ENCODE results near the gene CPEB1.

Gene CPEB1

GRCh38 chr15:82540055-82540983, 106.8 kb downstream of the CPEB1 start, which contains the start of gene RPS17 (continued):
- TF ChIP-seq ZNF518A (tag by site-specific recombination; conservative IDR thresholded peaks at IDR 0.05; ENCODE audit: low read depth) (peak; percentile 87), ZNF24 (tag by site-specific recombination; IDR thresholded peaks at IDR 0.05) (peak; percentile 85), ZNF670 (tag by site-specific recombination; IDR thresholded peaks at IDR 0.05; ENCODE audit: low read depth) (no peak), ZNF645 (tag by site-specific recombination; IDR thresholded peaks at IDR 0.05) (no peak), ZNF391 (tag by site-specific recombination; IDR thresholded peaks at IDR 0.05; ENCODE audit: borderline replicate concordance, low read depth) (no peak), ZNF423 (tag by site-specific recombination; IDR thresholded peaks at IDR 0.05) (no peak), ZBTB49 (tag by site-specific recombination; IDR thresholded peaks at IDR 0.05; ENCODE audit: low read depth) (no peak), ZNF184 (tag by site-specific recombination; IDR thresholded peaks at IDR 0.05) (no peak; the same call in 1 of the 2 replicates), ZNF785 (tag by site-specific recombination; IDR thresholded peaks at IDR 0.05) (peak; percentile 72; the same call in 1 of the 2 replicates), ELK4 (IDR thresholded peaks at IDR 0.05; ENCODE audit: borderline replicate concordance, low read depth, low read length) (no peak), MEIS1 (CRISPR knock-in tag; IDR thresholded peaks at IDR 0.05; ENCODE audit: borderline replicate concordance) (no peak), ZBTB26 (tag by site-specific recombination; optimal IDR thresholded peaks at IDR 0.05) (peak; percentile 85), ZNF701 (tag by site-specific recombination; IDR thresholded peaks at IDR 0.05) (no peak), ZNF747 (tag by site-specific recombination; IDR thresholded peaks at IDR 0.05) (no peak), KLF1 (tag by site-specific recombination; IDR thresholded peaks at IDR 0.05) (peak; percentile 88), ZNF449 (tag by site-specific recombination; IDR thresholded peaks at IDR 0.05) (peak; percentile 36; the same call in 1 of the 2 replicates), ATF2 (tag by site-specific recombination; IDR thresholded peaks at IDR 0.05; ENCODE audit: low read depth) (no peak), ZNF521 (tag by site-specific recombination; IDR thresholded peaks at IDR 0.05) (no peak), ZNF211 (tag by site-specific recombination; IDR thresholded peaks at IDR 0.05; ENCODE audit: low read depth) (no peak), ZNF138 (tag by site-specific recombination; IDR thresholded peaks at IDR 0.05; ENCODE audit: borderline replicate concordance) (no peak), ZNF394 (tag by site-specific recombination; IDR thresholded peaks at IDR 0.05; ENCODE audit: borderline replicate concordance) (peak; percentile 75), ZNF473 (tag by site-specific recombination; IDR thresholded peaks at IDR 0.05) (no peak), ZNF510 (tag by site-specific recombination; IDR thresholded peaks at IDR 0.05; ENCODE audit: insufficient replicate concordance) (no peak), RBAK (tag by site-specific recombination; IDR thresholded peaks at IDR 0.05) (no peak)

All from HEK293 (cell line).